Liver (tissue), 9 donors: ENCODE data around the gene HOMER3. TPM values are rescaled to one million over a fixed set of nuclear protein-coding genes. Genes with fewer than 3 reads are reported as not detected.

ENCODE experiments used
- DNase-seq: peaks from one replicate; pipeline ENCODE4 v3.0.0-alpha.2; 2017; ENCODE audit warnings: low spot score
- H3K27ac ChIP-seq, 2 donors: one replicate each; pipeline ENCODE4 v1.7.0; 2013; ENCODE audit warnings: inconsistent platforms in 2 of 2, low read length in 2 of 2, control low read depth in 1 of 2, low read depth in 1 of 2, mild to moderate bottlenecking in 1 of 2
- H3K27me3 ChIP-seq, 4 donors: one replicate each; pipeline versions ENCODE4 v1.6.1 to v1.7.0; 2013; ENCODE audit warnings: low read length in 3 of 4, inconsistent platforms in 1 of 4, mild to moderate bottlenecking in 1 of 4, moderate library complexity in 1 of 4; ENCODE audit not compliant: control insufficient read depth in 4 of 4, insufficient read depth in 4 of 4
- H3K36me3 ChIP-seq, 4 donors: one replicate each; pipeline versions ENCODE4 v1.6.1 to v1.7.0; 2013; ENCODE audit warnings: low read length in 3 of 4, mild to moderate bottlenecking in 3 of 4, low read depth in 1 of 4, moderate library complexity in 1 of 4; ENCODE audit not compliant: control insufficient read depth in 4 of 4, insufficient read depth in 3 of 4
- H3K4me1 ChIP-seq, 4 donors: one replicate each; pipeline versions ENCODE4 v1.6.1 to v1.7.0; 2013; ENCODE audit warnings: low read length in 3 of 4, mild to moderate bottlenecking in 3 of 4, moderate library complexity in 1 of 4; ENCODE audit not compliant: control insufficient read depth in 4 of 4, insufficient read depth in 4 of 4
- H3K4me3 ChIP-seq, 3 donors: one replicate each; pipeline versions ENCODE4 v1.6.1 to v1.7.0; 2013; ENCODE audit warnings: low read length in 3 of 3, control low read depth in 1 of 3, low read depth in 1 of 3, mild to moderate bottlenecking in 1 of 3
- H3K9ac ChIP-seq, 2 donors: one replicate each; pipeline ENCODE4 v1.7.0; 2013; ENCODE audit warnings: low read length in 2 of 2, mild to moderate bottlenecking in 2 of 2, moderate library complexity in 2 of 2, control low read depth in 1 of 2, low read depth in 1 of 2
- H3K9me3 ChIP-seq, 4 donors: one replicate each; pipeline versions ENCODE4 v1.6.1 to v1.7.0; 2013; ENCODE audit warnings: low read length in 3 of 4; ENCODE audit not compliant: control insufficient read depth in 4 of 4
- FOXA2 ChIP-seq: IDR thresholded peaks from 2 replicates; pipeline ENCODE4 v1.6.1; 2016; ENCODE audit warnings: antibody characterized with exemption
- GABPA ChIP-seq, 2 donors: IDR thresholded peaks in 1 of 2; conservative IDR thresholded peaks in 1 of 2; 2 replicates each; pipeline ENCODE4 v1.6.1; 2016; ENCODE audit warnings: antibody characterized with exemption in 2 of 2, mild to moderate bottlenecking in 1 of 2, moderate library complexity in 1 of 2
- HNF4G ChIP-seq: IDR thresholded peaks from 2 replicates; pipeline ENCODE4 v1.6.1; 2016; ENCODE audit warnings: antibody characterized with exemption
- JUND ChIP-seq, 2 donors: IDR thresholded peaks; 2 replicates each; pipeline ENCODE4 v1.6.1; 2016; ENCODE audit warnings: antibody characterized with exemption in 2 of 2
- NR2F2 ChIP-seq: IDR thresholded peaks from 2 replicates; pipeline ENCODE4 v1.6.1; 2016; ENCODE audit warnings: antibody characterized with exemption
- RXRA ChIP-seq, 2 donors: IDR thresholded peaks; 2 replicates each; pipeline ENCODE4 v1.6.1; 2017 to 2018; ENCODE audit warnings: antibody characterized with exemption in 2 of 2, mild to moderate bottlenecking in 1 of 2
- SP1 ChIP-seq: IDR thresholded peaks from 2 replicates; pipeline ENCODE4 v1.6.1; 2018; ENCODE audit warnings: antibody characterized with exemption, mild to moderate bottlenecking
- TAF1 ChIP-seq: conservative IDR thresholded peaks from 2 replicates; pipeline ENCODE4 v1.6.1; 2016; ENCODE audit warnings: antibody characterized with exemption, mild to moderate bottlenecking
- YY1 ChIP-seq: IDR thresholded peaks from 2 replicates; pipeline ENCODE4 v1.6.1; 2016; ENCODE audit warnings: antibody characterized with exemption, mild to moderate bottlenecking
- WGBS: extraction: QIAGEN DNeasy Blood & Tissue Kit; methylation state at CpG from one replicate; pipeline ENCODE4 v1.1.7; 2013; 5-methylcytosine and 5-hydroxymethylcytosine counted together
- polyA plus RNA-seq, 2 donors: library from polyadenylated mRNA; stranded (reverse) in 1 of 2; unstranded in 1 of 2; fragments of 200-250 nt in 1 of 2; fragments of >200 nt in 1 of 2; fragmentation: Nextera tagmentation in 1 of 2; extraction: Ambion mirVana in 1 of 2; gene quantifications; one replicate each; pipeline versions ENCODE4 v1.2.1 to v1.2.3, GENCODE V29; 2013 to 2015
- total RNA-seq, 2 donors: library from RNA; depleted of rRNA; stranded (reverse); fragments of >200 nt; gene quantifications; one replicate each; pipeline ENCODE4 v1.2.3, GENCODE V29; 2014
- TF ChIP-seq, protein P1 (sequence below): fragments of 150-350 bp; IDR thresholded peaks from 2 replicates; pipeline ENCODE4 v1.5.1; 2017; ENCODE audit warnings: improper control_type of control experiment, low read depth, low read length; ENCODE audit not compliant: missing input control
- TF ChIP-seq, protein P2 (sequence below): IDR thresholded peaks from 2 replicates; pipeline ENCODE4 v1.6.1; 2016; ENCODE audit warnings: antibody characterized with exemption
- TF ChIP-seq, protein P3 (sequence below): IDR thresholded peaks from 2 replicates; pipeline ENCODE4 v1.6.1; 2016; ENCODE audit warnings: antibody characterized with exemption, mild to moderate bottlenecking
- TF ChIP-seq, protein P4 (sequence below): IDR thresholded peaks from 2 replicates; pipeline ENCODE4 v1.6.1; 2016; ENCODE audit warnings: antibody characterized with exemption
- donor health status: healthy.
- donor health status: healthy.
- donor health status: healthy.
- donor health status: healthy.
- donor health status: healthy.

The HOMER3 gene
- total and polyA plus RNA-seq, 4 donors, result 0.18 to 5.4 (median 3.5) TPM

- no peak overlapping the region for H3K4me3 ChIP-seq
- H3K36me3 ChIP-seq, result peaks cover 0 to 18% (median 6%) of the 10 kb centered on the region in 4 donors
- peaks cover 4 to 26% (median 19%) of the 10 kb centered on the region in 4 donors for H3K4me1 ChIP-seq
- H3K9ac ChIP-seq, result no peak overlapping the region
- no peak overlapping the region for H3K27ac ChIP-seq
- TF ChIP-seq, protein P1, sequence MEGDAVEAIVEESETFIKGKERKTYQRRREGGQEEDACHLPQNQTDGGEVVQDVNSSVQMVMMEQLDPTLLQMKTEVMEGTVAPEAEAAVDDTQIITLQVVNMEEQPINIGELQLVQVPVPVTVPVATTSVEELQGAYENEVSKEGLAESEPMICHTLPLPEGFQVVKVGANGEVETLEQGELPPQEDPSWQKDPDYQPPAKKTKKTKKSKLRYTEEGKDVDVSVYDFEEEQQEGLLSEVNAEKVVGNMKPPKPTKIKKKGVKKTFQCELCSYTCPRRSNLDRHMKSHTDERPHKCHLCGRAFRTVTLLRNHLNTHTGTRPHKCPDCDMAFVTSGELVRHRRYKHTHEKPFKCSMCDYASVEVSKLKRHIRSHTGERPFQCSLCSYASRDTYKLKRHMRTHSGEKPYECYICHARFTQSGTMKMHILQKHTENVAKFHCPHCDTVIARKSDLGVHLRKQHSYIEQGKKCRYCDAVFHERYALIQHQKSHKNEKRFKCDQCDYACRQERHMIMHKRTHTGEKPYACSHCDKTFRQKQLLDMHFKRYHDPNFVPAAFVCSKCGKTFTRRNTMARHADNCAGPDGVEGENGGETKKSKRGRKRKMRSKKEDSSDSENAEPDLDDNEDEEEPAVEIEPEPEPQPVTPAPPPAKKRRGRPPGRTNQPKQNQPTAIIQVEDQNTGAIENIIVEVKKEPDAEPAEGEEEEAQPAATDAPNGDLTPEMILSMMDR, result peak; percentile 20
- TF ChIP-seq SP1, result no peak
- no peaks in the 10 kb centered on the region for H3K9me3 ChIP-seq
- 61% methylated on average over 5 of the region's 5 CpGs for WGBS
- DNase-seq, result no peak
- no peaks in the 10 kb centered on the region for H3K27me3 ChIP-seq
These were observed 25.4 kb downstream of the HOMER3 start for GRCh38 chr19:18915639-18916038.

DNA sequence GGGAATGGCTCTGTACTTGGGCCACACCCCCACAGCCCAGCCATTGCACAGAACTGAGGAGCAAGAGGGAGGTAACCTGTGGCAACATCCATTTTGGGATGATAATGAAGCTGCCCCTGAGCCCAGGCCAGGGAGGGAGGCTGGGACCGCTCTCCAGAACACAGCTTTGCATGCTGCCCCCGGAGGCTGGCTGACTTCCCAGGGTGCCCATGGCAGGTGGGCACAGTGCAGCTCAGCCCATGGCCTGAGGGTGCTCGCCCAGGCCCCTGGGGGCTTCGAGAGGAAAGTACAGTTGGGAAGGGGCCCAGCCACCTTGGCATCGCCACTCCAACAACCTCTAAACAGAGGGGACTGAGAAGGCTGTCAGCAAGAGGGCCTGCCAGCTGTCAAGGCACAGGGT is 27.6 kb downstream of the HOMER3 start:
- H3K9ac ChIP-seq, result no peak overlapping the region
- no peak for TF ChIP-seq GABPA (IDR thresholded peaks at IDR 0.05 in 1 of 2, conservative IDR thresholded peaks at IDR 0.05 in 1 of 2)
- no peak for TF ChIP-seq YY1
- no peak for DNase-seq
- H3K27ac ChIP-seq, result no peak overlapping the region
- peaks cover 0 to 22% (median 9%) of the 10 kb centered on the region in 4 donors for H3K36me3 ChIP-seq
- H3K9me3 ChIP-seq, result no peaks in the 10 kb centered on the region
- no peak overlapping the region for H3K4me3 ChIP-seq
- 95% methylated on average over 5 of the region's 5 CpGs for WGBS
- H3K27me3 ChIP-seq, result no peaks in the 10 kb centered on the region
- H3K4me1 ChIP-seq, result peaks cover 2 to 15% (median 9%) of the 10 kb centered on the region in 4 donors

DNA sequence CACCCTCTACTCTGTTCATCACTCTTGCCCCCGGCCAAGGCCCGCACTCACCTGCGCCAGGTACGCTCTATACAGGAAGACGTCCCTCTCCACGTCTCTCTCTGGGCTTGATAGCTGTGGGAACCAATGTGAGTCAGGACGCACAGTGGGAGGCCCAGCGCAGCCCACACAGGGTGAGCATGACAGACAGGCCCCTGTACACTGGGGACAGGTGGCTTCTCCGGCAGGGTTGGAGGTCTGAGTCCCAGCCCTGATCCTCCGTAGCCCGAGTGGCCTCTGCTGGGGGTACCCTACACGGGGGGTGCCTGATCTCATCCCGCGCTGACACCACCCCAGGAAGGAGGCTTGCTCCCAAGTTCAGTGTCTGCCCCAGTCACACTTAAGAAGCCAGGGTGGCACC is 28.1 kb downstream of the HOMER3 start:
- H3K4me1 ChIP-seq, result peaks cover 2 to 10% (median 4%) of the 10 kb centered on the region in 4 donors
- no peak overlapping the region for H3K27ac ChIP-seq
- H3K9ac ChIP-seq, result no peak overlapping the region
- H3K27me3 ChIP-seq, result no peaks in the 10 kb centered on the region
- no peak overlapping the region for H3K4me3 ChIP-seq
- H3K9me3 ChIP-seq, result no peaks in the 10 kb centered on the region
- no peak for DNase-seq
- WGBS, result 97% methylated on average over 14 of the region's 14 CpGs
- TF ChIP-seq JUND (IDR thresholded peaks at IDR 0.05), result no peak
- no peak for TF ChIP-seq TAF1
- TF ChIP-seq, protein P2, sequence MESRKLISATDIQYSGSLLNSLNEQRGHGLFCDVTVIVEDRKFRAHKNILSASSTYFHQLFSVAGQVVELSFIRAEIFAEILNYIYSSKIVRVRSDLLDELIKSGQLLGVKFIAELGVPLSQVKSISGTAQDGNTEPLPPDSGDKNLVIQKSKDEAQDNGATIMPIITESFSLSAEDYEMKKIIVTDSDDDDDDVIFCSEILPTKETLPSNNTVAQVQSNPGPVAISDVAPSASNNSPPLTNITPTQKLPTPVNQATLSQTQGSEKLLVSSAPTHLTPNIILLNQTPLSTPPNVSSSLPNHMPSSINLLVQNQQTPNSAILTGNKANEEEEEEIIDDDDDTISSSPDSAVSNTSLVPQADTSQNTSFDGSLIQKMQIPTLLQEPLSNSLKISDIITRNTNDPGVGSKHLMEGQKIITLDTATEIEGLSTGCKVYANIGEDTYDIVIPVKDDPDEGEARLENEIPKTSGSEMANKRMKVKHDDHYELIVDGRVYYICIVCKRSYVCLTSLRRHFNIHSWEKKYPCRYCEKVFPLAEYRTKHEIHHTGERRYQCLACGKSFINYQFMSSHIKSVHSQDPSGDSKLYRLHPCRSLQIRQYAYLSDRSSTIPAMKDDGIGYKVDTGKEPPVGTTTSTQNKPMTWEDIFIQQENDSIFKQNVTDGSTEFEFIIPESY, result no peak
- peaks cover 0 to 23% (median 10%) of the 10 kb centered on the region in 4 donors for H3K36me3 ChIP-seq

DNA sequence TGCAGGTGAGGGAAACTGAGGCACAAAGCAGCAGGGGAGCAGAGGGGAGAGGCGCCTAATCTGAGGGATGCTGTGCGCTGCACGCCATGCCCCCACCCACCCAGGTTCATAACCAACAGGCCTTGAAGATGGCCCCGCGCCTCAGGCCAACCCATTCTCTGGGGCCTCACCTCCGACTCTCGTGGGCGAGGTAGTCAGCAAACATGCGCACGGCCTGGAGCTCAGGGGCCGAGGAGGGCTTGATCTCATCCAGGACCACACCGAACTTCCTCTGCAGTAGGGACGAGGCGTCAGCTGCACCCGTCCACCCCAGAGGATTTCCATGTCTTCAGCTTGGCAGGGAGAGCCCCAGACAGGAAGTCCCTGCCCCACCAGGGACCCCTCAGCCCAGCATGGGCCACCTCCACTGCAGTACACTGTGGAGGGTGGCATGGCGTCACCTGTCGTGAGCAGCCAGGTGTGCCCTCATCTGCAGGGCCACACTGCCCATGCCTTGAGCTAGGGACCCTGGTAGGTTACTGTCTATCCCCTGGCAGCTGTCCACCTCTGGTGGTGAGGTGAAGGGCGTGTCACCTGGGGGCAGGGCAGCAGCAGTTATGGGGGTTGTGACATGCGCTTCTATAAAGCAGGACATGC is 30.1 kb downstream of the HOMER3 start:
- Histone ChIP-seq H3K36me3 (peaks cover 4 to 43% (median 16%) of the 10 kb centered on the region in 4 donors), H3K27ac (no peak overlapping the region), H3K4me1 (peaks cover 0 to 3% (median under 1%) of the 10 kb centered on the region in 4 donors), H3K9ac (no peak overlapping the region), H3K4me3 (no peak overlapping the region), H3K9me3 (no peaks in the 10 kb centered on the region), H3K27me3 (no peaks in the 10 kb centered on the region)
- 96% methylated on average over 19 of the region's 19 CpGs for WGBS
- no peak for DNase-seq
- no peak for TF ChIP-seq GABPA (IDR thresholded peaks at IDR 0.05 in 1 of 2, conservative IDR thresholded peaks at IDR 0.05 in 1 of 2)
- TF ChIP-seq RXRA (IDR thresholded peaks at IDR 0.05), result no peak
- TF ChIP-seq NR2F2, result no peak
- TF ChIP-seq, protein P3, sequence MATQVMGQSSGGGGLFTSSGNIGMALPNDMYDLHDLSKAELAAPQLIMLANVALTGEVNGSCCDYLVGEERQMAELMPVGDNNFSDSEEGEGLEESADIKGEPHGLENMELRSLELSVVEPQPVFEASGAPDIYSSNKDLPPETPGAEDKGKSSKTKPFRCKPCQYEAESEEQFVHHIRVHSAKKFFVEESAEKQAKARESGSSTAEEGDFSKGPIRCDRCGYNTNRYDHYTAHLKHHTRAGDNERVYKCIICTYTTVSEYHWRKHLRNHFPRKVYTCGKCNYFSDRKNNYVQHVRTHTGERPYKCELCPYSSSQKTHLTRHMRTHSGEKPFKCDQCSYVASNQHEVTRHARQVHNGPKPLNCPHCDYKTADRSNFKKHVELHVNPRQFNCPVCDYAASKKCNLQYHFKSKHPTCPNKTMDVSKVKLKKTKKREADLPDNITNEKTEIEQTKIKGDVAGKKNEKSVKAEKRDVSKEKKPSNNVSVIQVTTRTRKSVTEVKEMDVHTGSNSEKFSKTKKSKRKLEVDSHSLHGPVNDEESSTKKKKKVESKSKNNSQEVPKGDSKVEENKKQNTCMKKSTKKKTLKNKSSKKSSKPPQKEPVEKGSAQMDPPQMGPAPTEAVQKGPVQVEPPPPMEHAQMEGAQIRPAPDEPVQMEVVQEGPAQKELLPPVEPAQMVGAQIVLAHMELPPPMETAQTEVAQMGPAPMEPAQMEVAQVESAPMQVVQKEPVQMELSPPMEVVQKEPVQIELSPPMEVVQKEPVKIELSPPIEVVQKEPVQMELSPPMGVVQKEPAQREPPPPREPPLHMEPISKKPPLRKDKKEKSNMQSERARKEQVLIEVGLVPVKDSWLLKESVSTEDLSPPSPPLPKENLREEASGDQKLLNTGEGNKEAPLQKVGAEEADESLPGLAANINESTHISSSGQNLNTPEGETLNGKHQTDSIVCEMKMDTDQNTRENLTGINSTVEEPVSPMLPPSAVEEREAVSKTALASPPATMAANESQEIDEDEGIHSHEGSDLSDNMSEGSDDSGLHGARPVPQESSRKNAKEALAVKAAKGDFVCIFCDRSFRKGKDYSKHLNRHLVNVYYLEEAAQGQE, result no peak
- TF ChIP-seq, protein P4, sequence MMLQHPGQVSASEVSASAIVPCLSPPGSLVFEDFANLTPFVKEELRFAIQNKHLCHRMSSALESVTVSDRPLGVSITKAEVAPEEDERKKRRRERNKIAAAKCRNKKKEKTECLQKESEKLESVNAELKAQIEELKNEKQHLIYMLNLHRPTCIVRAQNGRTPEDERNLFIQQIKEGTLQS, result no peak
- TF ChIP-seq FOXA2, result no peak
- TF ChIP-seq HNF4G, result no peak
- TF ChIP-seq, protein P2, result no peak
